Body of pancreas (tissue), 4 donors: ENCODE results near the gene LCE5A. TPM values are rescaled to one million over a fixed set of nuclear protein-coding genes. Genes with fewer than 3 reads are reported as not detected.

Experiments used
- ATAC-seq: fragments of 150-250 bp; one replicate; pipeline ENCODE4 v1.9.1; 2016
- DNase-seq, 4 donors: peaks; one replicate each; pipeline ENCODE4 v3.0.0-alpha.2; 2019
- H3K27ac ChIP-seq, 4 donors: fragments of 200-600 bp; sonication (generic); 1 replicate in 3 of 4; 2 replicates in 1 of 4; pipeline versions ENCODE4 v1.5.1 to v1.6.1; 2016 to 2019; ENCODE audit warnings: mild to moderate bottlenecking in 1 of 4, mixed read lengths in 1 of 4, moderate library complexity in 1 of 4
- H3K27me3 ChIP-seq, 2 donors: fragments of 200-600 bp; sonication (generic); one replicate each; pipeline ENCODE4 v1.6.0; 2016; ENCODE audit warnings: mild to moderate bottlenecking in 1 of 2
- H3K36me3 ChIP-seq, 2 donors: fragments of 200-600 bp; sonication (generic); replicated peaks in 1 of 2; 2 replicates each; pipeline ENCODE4 v1.5.1; 2016; ENCODE audit warnings: low read depth in 2 of 2; ENCODE audit not compliant: insufficient read depth in 1 of 2
- H3K4me1 ChIP-seq: fragments of 200-600 bp; sonication (generic); one replicate; pipeline ENCODE4 v1.6.0; 2016
- H3K4me3 ChIP-seq, 2 donors: fragments of 200-600 bp; sonication (generic); 1 replicate in 1 of 2; 2 replicates in 1 of 2; pipeline ENCODE4 v1.5.1; 2016 to 2019
- H3K9me3 ChIP-seq, 3 donors: fragments of 200-600 bp; sonication (generic); 1 replicate in 2 of 3; 2 replicates in 1 of 3; pipeline ENCODE4 v1.5.1; 2016
- POLR2A ChIP-seq, 3 donors: fragments of 450-650 bp; IDR thresholded peaks; one replicate each; pipeline ENCODE4 v1.6.1; 2016; ENCODE audit warnings: antibody characterized with exemption in 3 of 3, mild to moderate bottlenecking in 2 of 3
- WGBS, 2 donors: methylation state at CpG; one replicate each; pipeline ENCODE4 v1.1.5; 2017; 5-methylcytosine and 5-hydroxymethylcytosine counted together
- intact Hi-C: fragments of 100-400 bp; cut with DNase I; formaldehyde crosslinking; loops from one replicate; pipeline ENCODE4 v1.15.1; 2023
- total RNA-seq, 2 donors: library from RNA; depleted of rRNA; stranded (reverse); fragments of >200 nt; gene quantifications; one replicate each; pipeline ENCODE4 v1.1.0, GENCODE V29; 2016
- TF ChIP-seq, protein P1 (sequence below), 7 experiments: fragments of 450-650 bp in 4 of 7; fragments of 200-600 bp in 3 of 7; sonication (generic) in 3 of 7; IDR thresholded peaks; one replicate each; pipeline ENCODE4 v1.5.1; 2016 to 2019; ENCODE audit warnings: antibody characterized with exemption in 7 of 7

LCE5A gene
- total RNA-seq, 2 donors from 2014 or later = not detected

DNA sequence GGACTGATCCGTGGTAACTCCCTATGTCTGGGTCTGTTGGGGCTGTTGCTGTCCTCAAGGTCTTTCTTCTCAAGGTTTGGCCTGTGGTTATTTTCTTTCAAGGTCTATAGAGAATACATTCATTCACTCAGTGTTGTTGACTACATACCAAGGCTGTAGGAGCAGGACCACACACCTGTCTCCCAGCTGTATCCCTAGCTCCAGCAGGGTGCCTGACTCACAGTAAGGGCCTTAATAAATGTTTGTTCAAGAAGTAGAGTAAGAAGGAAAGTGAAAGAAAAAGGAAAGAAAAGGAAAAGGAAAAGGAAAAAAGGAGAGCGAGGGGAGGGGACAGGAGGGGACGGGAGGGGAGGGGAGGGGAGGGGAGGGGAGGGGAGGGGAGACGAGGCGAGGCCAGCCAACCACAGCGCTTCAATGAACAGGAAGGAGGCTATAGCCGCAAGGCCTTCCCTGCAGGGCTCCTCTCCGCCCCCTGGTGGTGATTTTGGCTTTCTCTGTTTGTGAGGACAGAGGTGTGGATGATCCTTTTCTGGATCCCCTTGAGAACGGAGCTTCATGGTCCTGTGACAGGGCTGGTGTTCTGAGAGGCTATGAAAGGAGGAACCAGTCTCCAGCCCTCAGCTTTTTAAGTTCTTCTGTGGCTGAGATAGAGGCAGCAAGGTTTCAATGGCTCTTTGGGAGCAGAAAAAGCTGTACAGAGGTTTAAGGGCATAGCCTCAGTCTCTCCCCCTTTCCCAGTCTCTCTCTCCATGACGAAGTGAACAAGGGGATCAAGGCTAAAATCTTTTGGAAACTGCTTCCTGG lies 30.6 kb upstream of the LCE5A start:
- Histone ChIP-seq H3K27ac (no peak overlapping the region), H3K36me3 (no peaks in the 10 kb centered on the region), H3K27me3 (no peaks in the 10 kb centered on the region), H3K9me3 (peaks cover 0 to 26% (median 0%) of the 10 kb centered on the region in 3 donors), H3K4me1 (no peaks in the 10 kb centered on the region), H3K4me3 (no peak overlapping the region)
- DNase-seq (peak; percentile 34 to 66 (median 42)), ATAC-seq (no peak)
- TF ChIP-seq, protein P1, sequence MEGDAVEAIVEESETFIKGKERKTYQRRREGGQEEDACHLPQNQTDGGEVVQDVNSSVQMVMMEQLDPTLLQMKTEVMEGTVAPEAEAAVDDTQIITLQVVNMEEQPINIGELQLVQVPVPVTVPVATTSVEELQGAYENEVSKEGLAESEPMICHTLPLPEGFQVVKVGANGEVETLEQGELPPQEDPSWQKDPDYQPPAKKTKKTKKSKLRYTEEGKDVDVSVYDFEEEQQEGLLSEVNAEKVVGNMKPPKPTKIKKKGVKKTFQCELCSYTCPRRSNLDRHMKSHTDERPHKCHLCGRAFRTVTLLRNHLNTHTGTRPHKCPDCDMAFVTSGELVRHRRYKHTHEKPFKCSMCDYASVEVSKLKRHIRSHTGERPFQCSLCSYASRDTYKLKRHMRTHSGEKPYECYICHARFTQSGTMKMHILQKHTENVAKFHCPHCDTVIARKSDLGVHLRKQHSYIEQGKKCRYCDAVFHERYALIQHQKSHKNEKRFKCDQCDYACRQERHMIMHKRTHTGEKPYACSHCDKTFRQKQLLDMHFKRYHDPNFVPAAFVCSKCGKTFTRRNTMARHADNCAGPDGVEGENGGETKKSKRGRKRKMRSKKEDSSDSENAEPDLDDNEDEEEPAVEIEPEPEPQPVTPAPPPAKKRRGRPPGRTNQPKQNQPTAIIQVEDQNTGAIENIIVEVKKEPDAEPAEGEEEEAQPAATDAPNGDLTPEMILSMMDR (IDR thresholded peaks at IDR 0.05) = peak in 6 of 7 experiments; percentile 14 to 36 (median 24)
- TF ChIP-seq POLR2A (IDR thresholded peaks at IDR 0.05) = no peak
- intact Hi-C loops = no loop called here
- WGBS, 2 donors = 43 to 51% methylated on average over 9 of the region's 10 CpGs

DNA sequence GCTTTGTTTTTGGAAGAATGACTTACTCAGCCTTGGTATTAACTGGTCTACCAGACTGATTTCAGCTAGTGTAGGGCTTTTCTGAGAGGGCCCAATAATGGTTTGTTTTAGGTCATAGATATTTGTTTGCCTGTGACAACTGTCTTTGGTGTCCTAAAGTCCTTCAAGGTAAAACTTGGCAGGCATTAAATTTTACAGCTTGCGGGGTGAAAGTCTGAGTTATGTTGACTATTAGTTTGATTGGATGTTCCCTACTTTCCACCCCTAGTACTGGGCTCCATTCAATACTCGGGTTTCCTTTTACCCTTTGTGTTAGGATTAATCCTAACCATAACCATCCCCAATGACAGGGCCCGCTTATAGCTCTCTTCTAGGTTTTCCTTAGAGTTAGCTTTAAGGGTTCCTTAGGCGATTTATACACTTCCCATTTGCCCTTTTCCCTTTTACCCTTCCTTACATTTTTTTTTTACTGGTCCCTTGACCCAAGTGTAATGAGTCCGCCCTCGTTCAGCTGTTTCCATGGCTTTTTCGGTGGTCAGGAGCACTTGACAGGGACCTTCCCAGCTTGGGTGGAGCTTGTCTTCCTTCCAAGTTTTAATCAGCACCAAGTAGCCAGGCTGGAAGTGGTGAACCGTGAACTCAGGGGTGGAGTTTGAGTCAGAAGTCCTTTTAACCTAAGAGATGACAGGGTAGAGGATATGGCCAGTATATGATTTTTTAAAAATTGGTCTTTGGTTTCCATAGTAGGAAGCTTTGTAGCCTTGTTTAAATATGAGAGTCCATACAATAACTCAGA lies 28.5 kb upstream of the LCE5A start:
- ATAC-seq (no peak), DNase-seq (no peak)
- WGBS, 2 donors = 51 to 56% methylated on average over 8 of the region's 8 CpGs
- Histone ChIP-seq H3K27me3 (no peaks in the 10 kb centered on the region), H3K4me1 (no peaks in the 10 kb centered on the region), H3K9me3 (peaks cover 0 to 10% (median 0%) of the 10 kb centered on the region in 3 donors), H3K4me3 (no peak overlapping the region), H3K27ac (no peak overlapping the region), H3K36me3 (no peaks in the 10 kb centered on the region)
- intact Hi-C loops = no loop called here
- TF ChIP-seq, protein P1 (IDR thresholded peaks at IDR 0.05) = no peak
- no peak for TF ChIP-seq POLR2A (IDR thresholded peaks at IDR 0.05)

DNA sequence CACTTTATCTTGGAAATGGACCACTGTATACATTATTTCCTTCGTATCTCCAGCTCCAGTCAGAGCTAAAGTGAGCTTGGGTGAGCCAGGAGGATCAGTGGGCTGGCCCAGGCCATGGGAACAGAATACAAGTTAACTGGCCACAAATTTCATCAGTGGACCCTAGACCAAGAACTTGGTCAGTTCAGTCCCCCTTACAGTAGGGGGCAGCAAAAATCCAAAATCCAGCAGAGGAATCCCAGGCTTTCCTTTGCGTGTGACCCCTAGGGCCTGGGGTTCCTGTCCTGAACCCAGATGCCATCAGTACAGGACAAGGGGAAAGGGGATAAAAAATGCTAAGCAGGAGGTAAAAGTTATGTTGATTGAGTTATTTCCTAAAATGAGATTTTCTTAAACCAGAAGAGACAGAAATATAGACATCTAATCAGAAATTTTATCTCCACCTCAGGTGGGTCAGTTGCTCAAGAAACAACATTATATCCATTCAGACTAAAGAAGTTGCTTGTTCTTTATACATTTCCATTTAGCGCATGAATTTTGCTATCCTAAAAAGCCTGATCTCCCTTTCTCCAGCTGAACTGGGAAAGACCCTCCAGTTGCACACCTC lies 24.1 kb upstream of the LCE5A start:
- DNase-seq (no peak), ATAC-seq (no peak)
- 70 to 73% methylated on average over 3 of the region's 3 CpGs for WGBS, 2 donors
- Histone ChIP-seq H3K4me3 (no peak overlapping the region), H3K27ac (no peak overlapping the region), H3K4me1 (no peaks in the 10 kb centered on the region), H3K27me3 (no peaks in the 10 kb centered on the region), H3K9me3 (no peaks in the 10 kb centered on the region), H3K36me3 (no peaks in the 10 kb centered on the region)
- intact Hi-C loops = no loop called here
- no peak for TF ChIP-seq POLR2A (IDR thresholded peaks at IDR 0.05)
- TF ChIP-seq, protein P1 (IDR thresholded peaks at IDR 0.05) = peak in 1 of 7 experiments; percentile 12

DNA sequence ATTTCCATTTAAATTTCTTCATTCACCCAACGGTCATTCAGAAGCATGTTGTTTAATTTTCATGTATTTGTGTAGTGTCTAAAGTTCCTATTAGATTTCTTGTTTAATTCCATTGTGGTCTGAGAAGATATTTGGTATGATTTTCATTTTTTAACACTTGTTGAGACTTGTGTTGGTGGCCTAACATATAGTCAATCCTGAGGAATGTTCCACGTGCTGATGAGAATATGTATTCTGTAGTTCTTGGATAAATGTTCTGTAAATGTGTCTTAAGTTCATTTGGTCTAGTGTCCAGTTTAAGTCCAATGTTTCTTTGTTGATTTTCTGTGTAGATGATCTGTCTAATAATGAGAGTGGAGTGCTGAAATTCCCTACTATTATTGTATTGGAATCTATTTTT lies 22.7 kb upstream of the LCE5A start:
- no peak overlapping the region for H3K27ac ChIP-seq
- H3K27me3 ChIP-seq = no peaks in the 10 kb centered on the region
- intact Hi-C loops = no loop called here
- no peak for ATAC-seq
- WGBS, 2 donors = 60 to 71% methylated on average over 2 of the region's 2 CpGs
- H3K4me1 ChIP-seq = no peaks in the 10 kb centered on the region
- no peak for TF ChIP-seq POLR2A (IDR thresholded peaks at IDR 0.05)
- TF ChIP-seq, protein P1 (IDR thresholded peaks at IDR 0.05) = no peak
- H3K36me3 ChIP-seq = no peaks in the 10 kb centered on the region
- DNase-seq = no peak
- H3K9me3 ChIP-seq = no peaks in the 10 kb centered on the region
- no peak overlapping the region for H3K4me3 ChIP-seq
